ENCODE results near the gene NAA80.

NAA80 gene

DNA sequence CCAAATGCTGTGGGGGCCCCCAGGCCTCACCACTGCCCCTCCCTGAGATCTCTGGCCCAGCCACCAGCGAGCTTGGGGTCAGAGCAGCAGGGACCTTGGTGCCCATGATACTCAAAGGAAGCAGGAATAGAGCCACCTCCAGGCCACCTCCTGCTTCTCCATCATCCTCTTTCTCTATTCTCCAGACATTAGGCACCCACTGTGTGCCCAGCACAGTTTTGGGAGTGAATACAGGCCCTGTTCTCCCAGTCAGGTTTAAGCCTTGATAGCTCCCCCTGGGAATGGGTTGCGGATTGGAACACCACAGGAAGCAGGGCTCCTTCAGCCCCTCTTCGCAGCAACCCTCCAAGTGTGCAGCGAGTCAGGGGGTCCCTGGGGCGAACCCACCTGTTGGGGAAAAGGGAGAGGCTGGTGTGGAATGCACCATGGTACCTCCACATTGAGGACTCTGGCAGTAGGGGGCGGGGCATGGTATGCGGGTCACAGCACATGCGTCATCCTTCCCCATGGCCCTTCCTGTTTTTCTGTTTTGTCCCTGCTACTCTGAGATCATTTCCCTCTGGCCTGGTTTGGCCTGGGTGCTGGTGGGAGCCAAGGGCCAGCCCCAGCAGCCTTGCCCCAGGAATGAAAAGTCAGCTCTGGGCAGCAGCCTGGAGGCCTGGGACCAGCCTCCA lies 44.5 kb downstream of the NAA80 start:
- DNase-seq: no peak

- DNase-seq: no peak
These were observed 48.0 kb downstream of the NAA80 start for GRCh38 chr3:50251220-50251619.

DNA sequence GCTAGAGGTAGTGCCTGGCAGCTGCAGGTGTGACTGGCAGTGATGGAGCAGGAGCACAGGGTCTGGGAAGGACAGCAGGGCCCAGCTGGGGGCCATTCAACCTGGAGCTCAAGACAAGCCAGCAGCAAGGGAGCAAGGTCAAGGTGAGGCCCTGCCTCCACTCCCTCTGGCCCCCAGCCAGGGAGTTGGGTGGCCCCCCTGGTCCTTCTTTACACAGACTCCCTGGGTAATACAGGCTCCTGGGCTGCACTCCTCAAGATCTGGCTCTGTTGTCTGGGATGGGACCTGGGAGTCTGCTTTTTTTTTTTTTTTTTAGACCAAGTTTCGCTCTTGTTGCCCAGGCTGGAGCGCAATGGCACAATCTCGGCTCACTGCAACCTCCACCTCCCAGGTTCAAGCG lies 48.7 kb downstream of the NAA80 start:
- no peak for DNase-seq

DNA sequence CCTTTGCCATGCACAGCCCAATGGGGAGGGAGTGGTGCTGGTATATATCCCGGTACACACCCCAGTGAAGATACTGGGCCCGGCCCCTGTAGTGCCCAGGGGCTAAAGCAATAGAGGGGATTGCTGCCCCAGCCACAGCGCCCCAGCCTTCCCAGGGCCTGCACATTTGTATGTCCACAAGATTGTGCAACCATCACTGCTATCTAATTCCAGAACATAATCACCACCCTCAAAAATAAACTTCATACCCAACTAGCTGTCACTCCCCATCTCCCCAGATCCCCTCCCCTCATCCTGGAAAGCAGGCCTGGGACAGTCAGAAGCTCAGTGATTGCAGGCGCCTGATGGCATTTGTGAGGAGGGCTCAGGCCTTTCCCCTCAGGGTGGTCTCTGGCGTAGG lies 49.7 kb downstream of the NAA80 start:
- DNase-seq: no peak

DNA sequence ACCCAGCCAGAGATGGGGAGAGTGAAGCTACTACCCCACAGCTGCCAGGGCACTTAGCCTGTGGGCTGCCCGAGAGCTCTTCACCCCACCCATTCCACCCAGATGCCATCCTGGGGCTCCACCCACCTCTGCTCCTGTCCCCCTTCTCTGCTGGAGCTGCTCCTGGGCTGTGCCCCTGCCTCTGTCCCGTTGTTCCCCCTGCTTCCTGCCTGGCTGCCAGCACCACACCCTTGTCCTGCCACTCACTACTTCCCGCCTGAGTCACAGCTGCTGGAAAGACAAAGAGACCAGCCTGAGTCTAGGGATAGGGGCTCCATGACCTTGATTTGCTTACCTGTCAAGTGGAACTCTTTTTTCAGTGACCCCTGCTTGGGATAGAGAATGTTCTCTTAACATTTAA lies 50.8 kb downstream of the NAA80 start:
- DNase-seq: no peak

DNA sequence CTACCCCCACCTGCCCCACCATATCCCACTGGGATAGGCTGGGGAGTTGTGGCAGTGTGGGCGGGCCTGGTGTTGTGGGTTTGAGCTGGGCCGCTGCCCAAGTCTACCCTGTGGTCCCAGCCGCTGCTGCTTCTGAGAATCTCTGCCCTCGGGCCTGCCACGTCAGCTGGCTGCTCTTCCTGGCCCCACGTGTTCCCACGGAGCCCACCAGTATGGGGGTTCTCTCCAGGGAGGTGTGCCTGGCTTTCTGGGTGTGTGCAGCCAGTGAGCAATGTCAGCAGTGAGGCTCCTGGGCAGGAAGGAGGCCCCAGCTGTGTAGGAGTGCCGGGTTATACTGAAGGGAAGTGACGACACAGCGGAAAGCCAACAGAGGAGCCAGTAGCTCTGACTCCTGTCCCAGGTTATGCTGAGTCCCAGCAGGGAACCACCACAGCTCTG lies 52.7 kb downstream of the NAA80 start:
- peak; percentile 70 to 90 (median 78) for DNase-seq

Data from stimulated activated naive CD4-positive, alpha-beta T cell (primary cell).